HepG2 (cell line): ENCODE data around the gene PFDN5. TPM values are rescaled to one million over a fixed set of nuclear protein-coding genes. Genes with fewer than 3 reads are reported as not detected.
A peak's percentile ranks its signal among the peaks of the same experiment; 100 is the strongest.

Experiments
- ARID2 ChIP-seq: sonication (generic); formaldehyde crosslinking; IDR thresholded peaks from 2 replicates; pipeline ENCODE4 v1.8.1; 2022; ENCODE audit warnings: mild to moderate bottlenecking, missing genetic modification reagents, borderline replicate concordance
- BHLHE40 ChIP-seq: IDR thresholded peaks from 2 replicates; pipeline ENCODE4 v1.6.1; 2011; ENCODE audit warnings: low read length, improper control_type of control experiment
- BRCA1 ChIP-seq: sonication (generic); formaldehyde crosslinking; IDR thresholded peaks from 2 replicates; pipeline ENCODE4 v1.4.0; 2020; ENCODE audit warnings: missing genetic modification reagents
- CSRNP2 ChIP-seq: sonication (generic); formaldehyde crosslinking; conservative IDR thresholded peaks from 2 replicates; pipeline ENCODE4 v1.8.0; 2022; ENCODE audit warnings: low read depth, missing genetic modification reagents
- DRAP1 ChIP-seq: IDR thresholded peaks from 2 replicates; pipeline ENCODE4 v1.6.1; 2016; ENCODE audit warnings: missing genetic modification reagents, missing compliant biosample characterization
- ETV5 ChIP-seq: IDR thresholded peaks from 2 replicates; pipeline ENCODE4 v1.6.1; 2018; ENCODE audit warnings: missing biosample characterization, missing genetic modification reagents, inconsistent platforms, borderline replicate concordance
- GPBP1L1 ChIP-seq: sonication (generic); formaldehyde crosslinking; IDR thresholded peaks from 2 replicates; pipeline ENCODE4 v1.5.0; 2020; ENCODE audit warnings: mild to moderate bottlenecking, missing genetic modification reagents
- KLF6 ChIP-seq: IDR thresholded peaks from 2 replicates; pipeline ENCODE4 v1.8.0; 2016; ENCODE audit warnings: missing biosample characterization, missing genetic modification reagents
- MAFG ChIP-seq: sonication (generic); formaldehyde crosslinking; IDR thresholded peaks from 2 replicates; pipeline ENCODE4 v1.5.1; 2020; ENCODE audit warnings: mild to moderate bottlenecking, missing genetic modification reagents
- MAFK ChIP-seq, 2 experiments: IDR thresholded peaks in 1 of 2; conservative IDR thresholded peaks in 1 of 2; 2 replicates each; pipeline ENCODE4 v1.6.1; 2011; ENCODE audit warnings: improper control_type of control experiment in 2 of 2, low read length in 2 of 2
- NCOA5 ChIP-seq: sonication (generic); formaldehyde crosslinking; IDR thresholded peaks from 2 replicates; pipeline ENCODE4 v1.4.0; 2020; ENCODE audit warnings: missing genetic modification reagents
- NR2F6 ChIP-seq, 2 experiments: IDR thresholded peaks; 2 replicates each; pipeline ENCODE4 v1.6.1; 2016; ENCODE audit warnings: antibody characterized with exemption in 1 of 2, mild to moderate bottlenecking in 1 of 2
- PAWR ChIP-seq: sonication (generic); formaldehyde crosslinking; IDR thresholded peaks from 2 replicates; pipeline ENCODE4 v1.4.0; 2020; ENCODE audit warnings: missing genetic modification reagents, mild to moderate bottlenecking, borderline replicate concordance
- PHF5A ChIP-seq: IDR thresholded peaks from one replicate; pipeline ENCODE4 v1.6.1; 2018; ENCODE audit warnings: low read depth, missing genetic modification reagents; ENCODE audit not compliant: unreplicated experiment
- PLSCR1 ChIP-seq: sonication (generic); formaldehyde crosslinking; IDR thresholded peaks from 2 replicates; pipeline ENCODE4 v1.5.0; 2020; ENCODE audit warnings: missing genetic modification reagents, mild to moderate bottlenecking, borderline replicate concordance
- RAD51 ChIP-seq: fragments of 450-650 bp; IDR thresholded peaks from 2 replicates; pipeline ENCODE4 v1.6.1; 2016; ENCODE audit warnings: borderline replicate concordance
- RFXAP ChIP-seq: sonication (generic); formaldehyde crosslinking; IDR thresholded peaks from 2 replicates; pipeline ENCODE4 v1.4.0; 2020; ENCODE audit warnings: missing genetic modification reagents, borderline replicate concordance
- SRSF9 ChIP-seq: fragments of 200-400 bp; formaldehyde crosslinking; IDR thresholded peaks from 2 replicates; pipeline ENCODE4 v1.6.1; 2018; ENCODE audit warnings: borderline replicate concordance, mild to moderate bottlenecking, low read depth, low read length; ENCODE audit not compliant: insufficient read depth, poor library complexity, severe bottlenecking
- ZBTB34 ChIP-seq: sonication (generic); formaldehyde crosslinking; IDR thresholded peaks from 2 replicates; pipeline ENCODE4 v1.8.0; 2022; ENCODE audit warnings: mild to moderate bottlenecking, missing genetic modification reagents
- ZFX ChIP-seq: sonication (generic); formaldehyde crosslinking; IDR thresholded peaks from 2 replicates; pipeline ENCODE4 v1.4.0; 2020; ENCODE audit warnings: mild to moderate bottlenecking, low read depth, missing genetic modification reagents, moderate library complexity
- ZMYM2 ChIP-seq: sonication (generic); formaldehyde crosslinking; IDR thresholded peaks from 2 replicates; pipeline ENCODE4 v1.8.0; 2022; ENCODE audit warnings: mild to moderate bottlenecking, missing genetic modification reagents
- ZNF317 ChIP-seq: sonication (generic); formaldehyde crosslinking; IDR thresholded peaks from 2 replicates; pipeline ENCODE4 v1.5.0; 2020; ENCODE audit warnings: mild to moderate bottlenecking, missing genetic modification reagents
- ZNF549 ChIP-seq: sonication (generic); formaldehyde crosslinking; IDR thresholded peaks from 2 replicates; pipeline ENCODE4 v1.5.0; 2020; ENCODE audit warnings: missing genetic modification reagents
- ZNF569 ChIP-seq: sonication (generic); formaldehyde crosslinking; IDR thresholded peaks from 2 replicates; pipeline ENCODE4 v1.5.0; 2020; ENCODE audit warnings: mild to moderate bottlenecking, missing genetic modification reagents, moderate library complexity, borderline replicate concordance
- ZNF674 ChIP-seq: sonication (generic); formaldehyde crosslinking; IDR thresholded peaks from 2 replicates; pipeline ENCODE4 v1.5.0; 2020; ENCODE audit warnings: low read depth, mild to moderate bottlenecking, missing genetic modification reagents
- polyA plus RNA-seq, 8 experiments: library from polyadenylated mRNA; depleted of rRNA in 3 of 8; stranded (reverse) in 7 of 8; unstranded in 1 of 8; fragments of >200 nt; fragmentation: Illumina TruSeq in 4 of 8; extraction: Trizol in 4 of 8; gene quantifications; 2 replicates each; pipeline versions ENCODE4 v1.2.1 to v1.2.3, GENCODE V29; 2011 to 2016; ENCODE audit warnings: low read depth in 4 of 8, missing spikeins in 1 of 8, mixed read lengths in 1 of 8; ENCODE audit not compliant: insufficient read depth in 1 of 8
- total RNA-seq, 5 experiments: library from RNA; depleted of rRNA; stranded (reverse); fragments of >200 nt; fragmentation: Illumina TruSeq; extraction: Trizol; gene quantifications; 2 replicates each; pipeline ENCODE4 v1.2.3, GENCODE V29; 2016; ENCODE audit warnings: low read depth in 1 of 5

The PFDN5 gene
- total and polyA plus RNA-seq, 2 of the 13 experiments (the other 11 are each of a cell fraction or from before 2014, with no cell fraction given) = 449 to 462 TPM

- TF ChIP-seq DRAP1 (CRISPR knock-in tag) (no peak; the same call in 1 of the 2 replicates), ZNF674 (CRISPR knock-in tag) (no peak), RFXAP (CRISPR knock-in tag) (peak; percentile 73; the same call in 1 of the 2 replicates), NCOA5 (CRISPR knock-in tag) (no peak), CSRNP2 (CRISPR knock-in tag) (no peak), MAFG (CRISPR knock-in tag) (no peak), ZBTB34 (CRISPR knock-in tag) (0 out of 2 replicates have a peak, but pooled peaks have one; percentile 59), PAWR (CRISPR knock-in tag) (peak; percentile 57; the same call in 1 of the 2 replicates), ETV5 (CRISPR knock-in tag) (peak; percentile 75), BRCA1 (CRISPR knock-in tag) (no peak), PLSCR1 (no peak), KLF6 (CRISPR knock-in tag) (0 out of 2 replicates have a peak, but pooled peaks have one; percentile 46), ARID2 (CRISPR knock-in tag) (peak; percentile 93; the same call in 1 of the 2 replicates), RAD51 (no peak), BHLHE40 (no peak; the same call in 1 of the 2 replicates), ZMYM2 (CRISPR knock-in tag) (0 out of 2 replicates have a peak, but pooled peaks have one; percentile 63), SRSF9 (no peak), MAFK (conservative IDR thresholded peaks at IDR 0.05 in 1 of 2, IDR thresholded peaks at IDR 0.05 in 1 of 2; ENCODE audit: low read length in 2 of 2) (no peak), ZNF549 (CRISPR knock-in tag) (no peak), NR2F6 (IDR thresholded peaks at IDR 0.05) (no peak), NR2F6 (CRISPR knock-in tag; IDR thresholded peaks at IDR 0.05) (no peak), PHF5A (CRISPR knock-in tag) (peak; percentile 69), ZNF317 (CRISPR knock-in tag) (peak; percentile 83; the same call in 1 of the 2 replicates), GPBP1L1 (no peak), ZFX (CRISPR knock-in tag) (peak; percentile 87), ZNF569 (CRISPR knock-in tag) (no peak)
Observed at GRCh38 chr12:53299454-53300180, 4.3 kb downstream of the PFDN5 start, which contains the start of gene MYG1 (continued).
